Effector memory CD8-positive, alpha-beta T cell (primary cell): Measurements from ENCODE around the gene PPP1R14C.

Experiments
- ATAC-seq: fragments of 150-1000 bp; cut with Tn5 transposase; replicated peaks from 2 replicates; pipeline ENCODE4 v1.10.0; 2021; ENCODE audit warnings: mild to moderate bottlenecking, moderate library complexity
- DNase-seq, 3 experiments: peaks; one replicate each; pipeline ENCODE4 v3.0.0; 2021
- H3K27ac Mint-ChIP-seq, 2 donors: one replicate each; pipeline ENCODE4 v1.8.0; 2022; ENCODE audit warnings: mild to moderate bottlenecking in 2 of 2, mixed read lengths in 2 of 2, moderate library complexity in 2 of 2
- H3K27me3 Mint-ChIP-seq, 2 donors: one replicate each; pipeline ENCODE4 v1.8.0; 2022; ENCODE audit warnings: mixed read lengths in 2 of 2
- H3K36me3 Mint-ChIP-seq: one replicate; pipeline ENCODE4 v1.8.0; 2022; ENCODE audit warnings: mild to moderate bottlenecking, moderate library complexity, mixed read lengths; ENCODE audit not compliant: insufficient read depth
- H3K4me1 Mint-ChIP-seq, 2 donors: one replicate each; pipeline ENCODE4 v1.8.0; 2022; ENCODE audit warnings: low read depth in 2 of 2, mixed read lengths in 2 of 2
- H3K4me3 Mint-ChIP-seq, 2 donors: one replicate each; pipeline ENCODE4 v1.8.0; 2022; ENCODE audit warnings: mild to moderate bottlenecking in 2 of 2, mixed read lengths in 2 of 2, moderate library complexity in 2 of 2
- H3K9me3 Mint-ChIP-seq, 2 donors: one replicate each; pipeline ENCODE4 v1.8.0; 2022; ENCODE audit warnings: mixed read lengths in 2 of 2

PPP1R14C gene

DNA sequence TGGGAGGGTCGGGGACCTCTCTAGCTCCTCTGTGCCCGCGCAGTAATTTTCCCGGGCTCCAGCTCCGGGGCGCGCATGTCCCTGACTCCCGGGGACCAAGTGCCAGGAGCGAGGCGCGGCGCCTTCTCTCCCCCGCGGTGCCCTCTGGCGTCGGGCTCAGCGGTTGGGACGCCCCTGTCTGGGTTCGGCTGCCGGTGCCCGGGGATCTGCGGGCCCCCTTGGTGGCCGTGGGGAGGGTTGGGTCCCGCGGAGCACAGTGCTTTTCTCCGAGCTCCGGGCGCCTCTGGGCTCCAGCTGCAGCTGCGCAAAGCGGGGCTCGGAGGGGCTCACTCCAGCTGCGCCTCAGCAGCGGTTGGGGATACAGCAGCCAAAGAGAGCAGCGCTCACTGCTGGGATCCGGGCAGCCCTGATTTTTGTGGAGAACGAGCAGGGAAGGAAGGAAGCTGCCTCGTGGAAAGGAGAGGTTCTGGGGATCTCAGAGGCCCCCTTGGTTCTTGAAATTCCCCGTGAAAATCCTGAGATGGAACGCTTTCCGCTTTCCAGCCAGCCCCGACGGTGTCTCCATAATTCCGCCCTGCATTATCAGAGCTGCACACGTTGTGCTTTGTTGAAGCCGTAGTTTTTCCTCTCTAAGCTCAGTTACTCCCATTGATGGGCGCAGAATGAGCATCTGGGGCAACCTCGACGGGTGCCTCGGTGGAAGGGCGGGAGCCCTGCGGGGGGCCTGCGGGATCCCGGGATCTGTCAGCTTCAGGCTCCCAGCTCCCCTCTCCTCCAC lies 861 bp downstream of the PPP1R14C start:
- DNase-seq (no peak), ATAC-seq (no peak)
- Mint-ChIP-seq H3K27ac (no peak overlapping the region), H3K9me3 (no peaks in the 10 kb centered on the region), H3K4me1 (peaks cover 11 to 13% of the 10 kb centered on the region in 2 donors), H3K27me3 (peaks cover 58 to 90% of the 10 kb centered on the region in 2 donors), H3K4me3 (peak overlapping the region; percentile 70 to 74), H3K36me3 (peaks cover 4% of the 10 kb centered on the region)

DNA sequence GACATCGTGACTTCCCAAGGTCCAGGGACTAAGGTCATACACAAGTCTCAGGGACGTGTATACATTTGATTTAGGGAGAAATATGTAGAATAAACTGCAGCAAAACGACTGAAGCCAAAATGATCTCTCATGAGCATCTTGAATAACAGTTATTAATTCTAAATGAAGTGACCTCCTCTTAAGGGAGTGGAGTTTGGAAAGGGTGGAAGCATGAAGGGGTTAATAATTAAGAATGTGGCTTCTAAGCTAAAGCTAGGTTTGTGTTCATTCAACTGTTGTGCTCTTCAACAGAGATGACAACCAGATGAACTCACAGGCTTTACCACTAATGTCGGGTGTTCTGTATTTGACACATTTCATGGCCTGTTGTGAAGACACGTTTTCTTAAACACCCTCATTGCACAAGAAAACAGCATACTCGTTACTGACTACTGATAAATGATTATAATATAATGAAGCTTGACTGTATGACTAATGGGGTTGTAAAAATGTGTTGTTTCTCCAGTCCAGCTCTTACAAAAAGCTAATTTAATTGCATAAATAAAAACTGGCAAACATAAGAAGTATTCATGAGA lies 1.5 kb downstream of the PPP1R14C start:
- Mint-ChIP-seq H3K27me3 (peaks cover 60 to 90% of the 10 kb centered on the region in 2 donors), H3K36me3 (peaks cover 4% of the 10 kb centered on the region), H3K4me1 (peaks cover 11 to 13% of the 10 kb centered on the region in 2 donors), H3K4me3 (peak overlapping the region; percentile 70 to 74), H3K27ac (peak overlapping the region in 1 of 2 donors; percentile 16), H3K9me3 (no peaks in the 10 kb centered on the region)
- no peak for DNase-seq
- ATAC-seq, result no peak

- H3K27me3 Mint-ChIP-seq, result peaks cover 55 to 90% of the 10 kb centered on the region in 2 donors
- no peak overlapping the region for H3K4me3 Mint-ChIP-seq
- H3K9me3 Mint-ChIP-seq, result no peaks in the 10 kb centered on the region
- H3K4me1 Mint-ChIP-seq, result peaks cover 11 to 13% of the 10 kb centered on the region in 2 donors
- H3K27ac Mint-ChIP-seq, result no peak overlapping the region
- no peak for ATAC-seq
- H3K36me3 Mint-ChIP-seq, result peaks cover 4% of the 10 kb centered on the region
- DNase-seq, result no peak
Measured at GRCh38 chr6:150145427-150145826, 2.6 kb downstream of the PPP1R14C start.

DNA sequence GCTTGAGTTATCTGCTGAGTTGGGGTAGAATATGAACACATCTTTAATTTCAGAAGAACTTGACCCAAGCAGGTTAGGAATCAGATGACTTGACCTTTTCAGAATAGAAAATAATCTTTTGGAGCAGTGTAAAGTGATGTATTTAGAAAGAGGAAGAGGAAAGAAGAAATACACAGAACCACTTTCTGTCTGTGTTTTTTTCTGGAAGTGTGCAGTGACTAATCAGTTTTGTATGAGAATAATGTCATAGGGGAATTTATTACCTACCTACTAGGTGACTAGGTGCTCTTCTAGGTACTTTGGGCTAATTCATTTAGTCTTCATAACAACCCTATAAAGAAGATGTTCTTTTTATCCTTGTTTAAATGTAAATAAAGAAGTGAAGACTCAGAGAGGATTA lies 3.0 kb downstream of the PPP1R14C start:
- Mint-ChIP-seq H3K36me3 (peaks cover 4% of the 10 kb centered on the region), H3K27me3 (peaks cover 59 to 90% of the 10 kb centered on the region in 2 donors), H3K27ac (no peak overlapping the region), H3K4me3 (no peak overlapping the region), H3K9me3 (no peaks in the 10 kb centered on the region), H3K4me1 (peaks cover 11 to 16% of the 10 kb centered on the region in 2 donors)
- DNase-seq (no peak), ATAC-seq (no peak)

DNA sequence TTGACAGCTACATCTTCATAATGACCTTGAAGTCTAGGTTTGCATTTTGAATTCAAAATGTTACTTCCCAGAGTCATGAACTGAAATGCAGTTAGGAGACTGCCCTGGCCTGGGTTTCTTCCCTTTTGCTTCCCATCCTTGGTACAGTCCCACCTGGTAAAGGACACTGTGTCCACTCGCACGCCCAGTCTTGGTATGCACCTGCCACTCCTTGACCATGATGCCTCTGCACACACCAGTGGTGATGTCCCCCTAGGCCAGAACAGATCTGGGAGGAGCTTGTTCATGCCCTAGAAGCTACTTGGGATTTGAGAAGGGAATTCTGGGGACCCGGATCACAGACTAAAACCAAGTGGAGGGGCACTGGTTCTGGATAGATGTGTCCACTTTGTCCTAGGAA lies 3.6 kb downstream of the PPP1R14C start:
- Mint-ChIP-seq H3K27me3 (peaks cover 65 to 90% of the 10 kb centered on the region in 2 donors), H3K36me3 (peaks cover 4% of the 10 kb centered on the region), H3K27ac (no peak overlapping the region), H3K9me3 (no peaks in the 10 kb centered on the region), H3K4me1 (peaks cover 11 to 18% of the 10 kb centered on the region in 2 donors), H3K4me3 (no peak overlapping the region)
- no peak for ATAC-seq
- DNase-seq, result no peak

GRCh38 chr6:150149146-150149545 lies 6.3 kb downstream of the PPP1R14C start:
- Mint-ChIP-seq H3K27me3 (peaks cover 71 to 99% of the 10 kb centered on the region in 2 donors), H3K4me1 (peaks cover 4 to 12% of the 10 kb centered on the region in 2 donors), H3K27ac (no peak overlapping the region), H3K9me3 (no peaks in the 10 kb centered on the region), H3K36me3 (peaks cover 4% of the 10 kb centered on the region), H3K4me3 (no peak overlapping the region)
- ATAC-seq (no peak), DNase-seq (no peak)

GRCh38 chr6:150150458-150150820 lies 7.6 kb downstream of the PPP1R14C start:
- H3K27me3 Mint-ChIP-seq, result peaks cover 58 to 89% of the 10 kb centered on the region in 2 donors
- peaks cover 2 to 13% of the 10 kb centered on the region in 2 donors for H3K4me1 Mint-ChIP-seq
- no peak for DNase-seq
- H3K36me3 Mint-ChIP-seq, result peaks cover 4% of the 10 kb centered on the region
- no peak overlapping the region for H3K4me3 Mint-ChIP-seq
- no peak overlapping the region for H3K27ac Mint-ChIP-seq
- ATAC-seq, result no peak
- no peaks in the 10 kb centered on the region for H3K9me3 Mint-ChIP-seq

- DNase-seq (no peak), ATAC-seq (no peak)
- Mint-ChIP-seq H3K27ac (no peak overlapping the region), H3K9me3 (no peaks in the 10 kb centered on the region), H3K36me3 (peaks cover 4% of the 10 kb centered on the region), H3K4me1 (peaks cover 2 to 13% of the 10 kb centered on the region in 2 donors), H3K4me3 (no peak overlapping the region), H3K27me3 (peaks cover 52 to 83% of the 10 kb centered on the region in 2 donors)
Measured at GRCh38 chr6:150150821-150151646, 8.2 kb downstream of the PPP1R14C start.

GRCh38 chr6:150152891-150153876 lies 10.3 kb downstream of the PPP1R14C start:
- no peak overlapping the region for H3K27ac Mint-ChIP-seq
- H3K27me3 Mint-ChIP-seq, result peaks cover 31 to 62% of the 10 kb centered on the region in 2 donors
- peaks cover 13 to 26% of the 10 kb centered on the region in 2 donors for H3K4me1 Mint-ChIP-seq
- H3K9me3 Mint-ChIP-seq, result no peaks in the 10 kb centered on the region
- H3K36me3 Mint-ChIP-seq, result no peaks in the 10 kb centered on the region
- no peak overlapping the region for H3K4me3 Mint-ChIP-seq
- ATAC-seq (no peak), DNase-seq (no peak)

- Mint-ChIP-seq H3K27me3 (peaks cover 23 to 53% of the 10 kb centered on the region in 2 donors), H3K27ac (peak overlapping the region in 1 of 2 donors; percentile 32), H3K36me3 (no peaks in the 10 kb centered on the region), H3K4me1 (peaks cover 13 to 26% of the 10 kb centered on the region in 2 donors), H3K9me3 (no peaks in the 10 kb centered on the region), H3K4me3 (no peak overlapping the region)
- DNase-seq (no peak), ATAC-seq (no peak)
Measured at GRCh38 chr6:150153905-150154492, 11.2 kb downstream of the PPP1R14C start.

DNA sequence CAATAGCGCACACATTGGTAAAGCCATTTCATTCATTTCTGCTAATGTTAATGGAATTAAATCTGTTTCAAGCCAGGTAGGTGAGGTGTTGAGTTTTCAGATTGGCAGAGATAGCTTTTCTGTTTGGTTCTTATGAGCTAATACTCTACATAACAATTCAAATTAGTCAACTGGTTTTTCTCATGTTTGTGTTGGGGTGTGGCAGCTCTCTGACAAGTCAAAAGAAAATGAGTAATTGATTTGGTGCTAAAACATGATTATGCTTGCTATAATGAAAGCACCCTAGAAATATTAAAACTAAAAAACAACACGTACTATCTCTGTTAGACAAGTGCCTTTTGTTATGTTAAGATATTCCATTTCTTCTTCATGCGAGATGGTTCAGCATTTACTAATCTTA lies 13.6 kb downstream of the PPP1R14C start:
- no peak overlapping the region for H3K4me3 Mint-ChIP-seq
- no peaks in the 10 kb centered on the region for H3K9me3 Mint-ChIP-seq

GRCh38 chr6:150157081-150157480 lies 14.2 kb downstream of the PPP1R14C start:
- DNase-seq (no peak), ATAC-seq (peak; percentile 78)
- Mint-ChIP-seq H3K36me3 (no peaks in the 10 kb centered on the region), H3K4me1 (peaks cover 16 to 20% of the 10 kb centered on the region in 2 donors), H3K4me3 (peak overlapping the region; percentile 14 to 46), H3K27me3 (peaks cover 12 to 34% of the 10 kb centered on the region in 2 donors), H3K9me3 (no peaks in the 10 kb centered on the region), H3K27ac (peak overlapping the region; percentile 3 to 85)

More for the DNA sequence above, 13.6 kb downstream of the PPP1R14C start:
- H3K36me3 Mint-ChIP-seq, result no peaks in the 10 kb centered on the region
- ATAC-seq (no peak), DNase-seq (no peak)
- peaks cover 16 to 20% of the 10 kb centered on the region in 2 donors for H3K4me1 Mint-ChIP-seq
- peak overlapping the region in 1 of 2 donors; percentile 3 for H3K27ac Mint-ChIP-seq
- peaks cover 9 to 33% of the 10 kb centered on the region in 2 donors for H3K27me3 Mint-ChIP-seq
